GM23338 (cell line): ENCODE results near the gene TBL1XR1. TPM values are rescaled to one million over a fixed set of nuclear protein-coding genes. Genes with fewer than 3 reads are reported as not detected.

Source experiments
- ATAC-seq: fragments of 200-7000 bp; cut with Tn5 transposase; 3 replicates; pipeline ENCODE4 v1.9.1; 2020
- DNase-seq: peaks from one replicate; pipeline ENCODE4 v3.0.0-alpha.2; 2015; ENCODE audit warnings: low spot score
- H2AFZ ChIP-seq: fragments of 200-600 bp; sonication (generic); 2 replicates; pipeline ENCODE4 v1.8.0; 2016; ENCODE audit warnings: antibody characterized with exemption, mild to moderate bottlenecking, moderate library complexity
- H3F3A ChIP-seq: fragments of 200-600 bp; sonication (generic); replicated peaks from 2 replicates; pipeline ENCODE4 v1.8.0; 2017; ENCODE audit warnings: antibody characterized with exemption, mixed run types, low read depth
- H3K27ac ChIP-seq: fragments of 200-600 bp; sonication (generic); 2 replicates; pipeline ENCODE4 v1.6.1; 2016; ENCODE audit warnings: low read depth
- H3K27me3 ChIP-seq: fragments of 200-600 bp; sonication (generic); 2 replicates; pipeline ENCODE4 v1.8.0; 2016; ENCODE audit warnings: mild to moderate bottlenecking, mixed run types, moderate library complexity; ENCODE audit not compliant: insufficient read depth
- H3K36me3 ChIP-seq: fragments of 200-600 bp; sonication (generic); 2 replicates; pipeline ENCODE4 v1.8.0; 2016; ENCODE audit warnings: mild to moderate bottlenecking; ENCODE audit not compliant: insufficient read depth
- H3K4me1 ChIP-seq: fragments of 200-600 bp; sonication (generic); 2 replicates; pipeline ENCODE4 v1.8.0; 2016; ENCODE audit warnings: mild to moderate bottlenecking, moderate library complexity; ENCODE audit not compliant: insufficient read depth
- H3K4me2 ChIP-seq: fragments of 200-600 bp; sonication (generic); 2 replicates; pipeline ENCODE4 v1.7.1; 2017; ENCODE audit warnings: mixed run types
- H3K4me3 ChIP-seq: fragments of 200-600 bp; sonication (generic); 2 replicates; pipeline ENCODE4 v1.6.1; 2016; ENCODE audit warnings: mixed run types
- H3K79me2 ChIP-seq: fragments of 200-600 bp; sonication (generic); replicated peaks from 2 replicates; pipeline ENCODE4 v1.8.0; 2017; ENCODE audit warnings: mild to moderate bottlenecking; ENCODE audit not compliant: insufficient read depth
- H3K9me2 ChIP-seq: fragments of 200-600 bp; sonication (generic); 2 replicates; pipeline ENCODE4 v1.8.0; 2017; ENCODE audit not compliant: insufficient read depth
- H4K20me1 ChIP-seq: fragments of 200-600 bp; sonication (generic); replicated peaks from 2 replicates; pipeline ENCODE4 v1.8.0; 2017; ENCODE audit warnings: mild to moderate bottlenecking; ENCODE audit not compliant: insufficient read depth
- H3K27ac Mint-ChIP-seq: 2 replicates; pipeline ENCODE4 v1.8.0; 2020; ENCODE audit warnings: inconsistent platforms, mild to moderate bottlenecking, moderate library complexity, mixed read lengths
- H3K27me3 Mint-ChIP-seq: 3 replicates; pipeline ENCODE4 v1.8.0; 2022; ENCODE audit warnings: low read depth, mild to moderate bottlenecking, moderate library complexity, mixed read lengths, inconsistent platforms; ENCODE audit not compliant: insufficient read depth, poor library complexity
- H3K36me3 Mint-ChIP-seq: 3 replicates; pipeline ENCODE4 v1.8.0; 2021; ENCODE audit warnings: low read depth, mild to moderate bottlenecking, inconsistent platforms, moderate library complexity, mixed read lengths
- H3K4me1 Mint-ChIP-seq: 3 replicates; pipeline ENCODE4 v1.8.0; 2020; ENCODE audit warnings: mild to moderate bottlenecking, inconsistent platforms, mixed read lengths
- H3K4me3 Mint-ChIP-seq: 3 replicates; pipeline ENCODE4 v1.8.0; 2021; ENCODE audit warnings: moderate library complexity, mild to moderate bottlenecking, inconsistent platforms, mixed read lengths
- H3K9me3 Mint-ChIP-seq: 3 replicates; pipeline ENCODE4 v1.8.0; 2020; ENCODE audit warnings: moderate library complexity, mild to moderate bottlenecking, inconsistent platforms, mixed read lengths
- CREB1 ChIP-seq: fragments of 250-450 bp; sonication (Bioruptor Pico); IDR thresholded peaks from 2 replicates; pipeline ENCODE4 v1.5.0; 2020; ENCODE audit warnings: low read depth, mild to moderate bottlenecking, moderate library complexity
- EZH2 ChIP-seq: fragments of 200-600 bp; sonication (generic); IDR thresholded peaks from one replicate; pipeline ENCODE4 v1.8.0; 2017; ENCODE audit warnings: antibody characterized with exemption, mild to moderate bottlenecking, low read depth; ENCODE audit not compliant: unreplicated experiment
- EZH2phosphoT487 ChIP-seq: fragments of 200-600 bp; sonication (generic); IDR thresholded peaks from one replicate; pipeline ENCODE4 v1.8.1; 2018; ENCODE audit warnings: antibody characterized with exemption; ENCODE audit not compliant: unreplicated experiment
- JUNB ChIP-seq: IDR thresholded peaks from one replicate; pipeline ENCODE4 v1.6.1; 2016; ENCODE audit warnings: antibody characterized with exemption; ENCODE audit not compliant: unreplicated experiment
- NANOG ChIP-seq: IDR thresholded peaks from 2 replicates; pipeline ENCODE4 v1.6.1; 2016; ENCODE audit warnings: antibody characterized with exemption, borderline replicate concordance
- POLR2AphosphoS5 ChIP-seq: IDR thresholded peaks from 2 replicates; pipeline ENCODE4 v1.6.1; 2016; ENCODE audit warnings: antibody characterized with exemption, low read depth
- STAT1 ChIP-seq: IDR thresholded peaks from one replicate; pipeline ENCODE4 v1.6.1; 2016; ENCODE audit warnings: antibody characterized with exemption; ENCODE audit not compliant: unreplicated experiment
- polyA plus RNA-seq: library from polyadenylated mRNA; unstranded; fragments of >200 nt; fragmentation: Nextera tagmentation; extraction: Ambion mirVana; gene quantifications from 2 replicates; pipeline ENCODE4 v1.2.1, GENCODE V29; 2016
- total RNA-seq: library from RNA; depleted of rRNA; stranded (reverse); fragments of >200 nt; shearing (Covaris generic); gene quantifications from 2 replicates; pipeline ENCODE4 v1.2.3, GENCODE V29; 2014
- TF ChIP-seq, protein P1 (sequence below): IDR thresholded peaks from 2 replicates; pipeline ENCODE4 v1.6.1; 2016; ENCODE audit warnings: antibody characterized with exemption
- TF ChIP-seq, protein P2 (sequence below): IDR thresholded peaks from one replicate; pipeline ENCODE4 v1.6.1; 2018; ENCODE audit warnings: antibody characterized with exemption; ENCODE audit not compliant: unreplicated experiment

TBL1XR1 gene
- total and polyA plus RNA-seq, 2 experiments from 2014 or later: 49.6 to 122 TPM

DNA sequence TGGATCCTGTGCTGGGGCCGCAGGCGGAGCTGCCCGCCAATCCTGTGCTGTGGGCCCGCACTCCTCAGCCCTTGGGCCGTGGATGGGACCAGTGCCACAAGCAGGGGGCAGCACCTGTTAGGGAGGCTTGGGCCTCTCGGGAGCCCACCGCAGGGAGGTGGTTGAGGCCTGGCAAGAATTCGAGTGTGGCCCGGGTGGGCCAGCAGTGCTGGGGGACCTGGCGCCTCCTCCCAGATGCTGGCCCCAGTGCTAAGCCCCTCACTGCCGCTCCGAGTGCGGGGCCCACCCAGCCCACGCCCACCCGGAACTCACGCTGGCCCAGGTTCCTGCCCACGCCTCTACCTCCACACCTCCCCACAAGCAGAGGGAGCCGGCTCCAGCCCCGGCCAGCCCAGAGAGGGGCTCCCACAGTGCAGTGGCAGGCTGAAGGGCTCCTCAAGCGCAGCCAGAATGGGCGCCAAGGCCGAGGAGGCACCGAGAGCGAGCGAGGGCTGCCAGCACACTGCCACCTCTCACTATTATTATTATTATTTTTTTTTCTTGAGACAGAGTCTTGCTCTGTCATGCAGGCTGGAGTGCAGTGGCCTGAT is 31.4 kb upstream of the TBL1XR1 start:
- Histone ChIP-seq H3K9me2 (no peaks in the 10 kb centered on the region), H3F3A (no peaks in the 10 kb centered on the region), H3K27ac (no peak overlapping the region), H3K4me2 (no peak overlapping the region), H3K79me2 (no peaks in the 10 kb centered on the region), H3K36me3 (peaks cover 6% of the 10 kb centered on the region), H3K27me3 (no peaks in the 10 kb centered on the region), H3K4me3 (no peak overlapping the region), H2AFZ (no peak overlapping the region), H4K20me1 (no peaks in the 10 kb centered on the region), H3K4me1 (no peaks in the 10 kb centered on the region)
- peaks cover 28% of the 10 kb centered on the region for H3K9me3 Mint-ChIP-seq
- no peaks in the 10 kb centered on the region; the same call in 2 of the 3 replicates for H3K4me1 Mint-ChIP-seq
- TF ChIP-seq JUNB (no peak), EZH2phosphoT487 (no peak), STAT1 (no peak), NANOG (no peak), POLR2AphosphoS5 (no peak), CREB1 (CRISPR knock-in tag) (no peak)
- TF ChIP-seq, protein P1, sequence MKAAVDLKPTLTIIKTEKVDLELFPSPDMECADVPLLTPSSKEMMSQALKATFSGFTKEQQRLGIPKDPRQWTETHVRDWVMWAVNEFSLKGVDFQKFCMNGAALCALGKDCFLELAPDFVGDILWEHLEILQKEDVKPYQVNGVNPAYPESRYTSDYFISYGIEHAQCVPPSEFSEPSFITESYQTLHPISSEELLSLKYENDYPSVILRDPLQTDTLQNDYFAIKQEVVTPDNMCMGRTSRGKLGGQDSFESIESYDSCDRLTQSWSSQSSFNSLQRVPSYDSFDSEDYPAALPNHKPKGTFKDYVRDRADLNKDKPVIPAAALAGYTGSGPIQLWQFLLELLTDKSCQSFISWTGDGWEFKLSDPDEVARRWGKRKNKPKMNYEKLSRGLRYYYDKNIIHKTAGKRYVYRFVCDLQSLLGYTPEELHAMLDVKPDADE: no peak
- TF ChIP-seq, protein P2, sequence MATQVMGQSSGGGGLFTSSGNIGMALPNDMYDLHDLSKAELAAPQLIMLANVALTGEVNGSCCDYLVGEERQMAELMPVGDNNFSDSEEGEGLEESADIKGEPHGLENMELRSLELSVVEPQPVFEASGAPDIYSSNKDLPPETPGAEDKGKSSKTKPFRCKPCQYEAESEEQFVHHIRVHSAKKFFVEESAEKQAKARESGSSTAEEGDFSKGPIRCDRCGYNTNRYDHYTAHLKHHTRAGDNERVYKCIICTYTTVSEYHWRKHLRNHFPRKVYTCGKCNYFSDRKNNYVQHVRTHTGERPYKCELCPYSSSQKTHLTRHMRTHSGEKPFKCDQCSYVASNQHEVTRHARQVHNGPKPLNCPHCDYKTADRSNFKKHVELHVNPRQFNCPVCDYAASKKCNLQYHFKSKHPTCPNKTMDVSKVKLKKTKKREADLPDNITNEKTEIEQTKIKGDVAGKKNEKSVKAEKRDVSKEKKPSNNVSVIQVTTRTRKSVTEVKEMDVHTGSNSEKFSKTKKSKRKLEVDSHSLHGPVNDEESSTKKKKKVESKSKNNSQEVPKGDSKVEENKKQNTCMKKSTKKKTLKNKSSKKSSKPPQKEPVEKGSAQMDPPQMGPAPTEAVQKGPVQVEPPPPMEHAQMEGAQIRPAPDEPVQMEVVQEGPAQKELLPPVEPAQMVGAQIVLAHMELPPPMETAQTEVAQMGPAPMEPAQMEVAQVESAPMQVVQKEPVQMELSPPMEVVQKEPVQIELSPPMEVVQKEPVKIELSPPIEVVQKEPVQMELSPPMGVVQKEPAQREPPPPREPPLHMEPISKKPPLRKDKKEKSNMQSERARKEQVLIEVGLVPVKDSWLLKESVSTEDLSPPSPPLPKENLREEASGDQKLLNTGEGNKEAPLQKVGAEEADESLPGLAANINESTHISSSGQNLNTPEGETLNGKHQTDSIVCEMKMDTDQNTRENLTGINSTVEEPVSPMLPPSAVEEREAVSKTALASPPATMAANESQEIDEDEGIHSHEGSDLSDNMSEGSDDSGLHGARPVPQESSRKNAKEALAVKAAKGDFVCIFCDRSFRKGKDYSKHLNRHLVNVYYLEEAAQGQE: no peak
- H3K27ac Mint-ChIP-seq: no peak overlapping the region
- H3K4me3 Mint-ChIP-seq: no peak overlapping the region
- peaks cover 2% of the 10 kb centered on the region for H3K27me3 Mint-ChIP-seq
- no peak for ATAC-seq
- H3K36me3 Mint-ChIP-seq: peaks cover 21% of the 10 kb centered on the region
- no peak for DNase-seq

DNA sequence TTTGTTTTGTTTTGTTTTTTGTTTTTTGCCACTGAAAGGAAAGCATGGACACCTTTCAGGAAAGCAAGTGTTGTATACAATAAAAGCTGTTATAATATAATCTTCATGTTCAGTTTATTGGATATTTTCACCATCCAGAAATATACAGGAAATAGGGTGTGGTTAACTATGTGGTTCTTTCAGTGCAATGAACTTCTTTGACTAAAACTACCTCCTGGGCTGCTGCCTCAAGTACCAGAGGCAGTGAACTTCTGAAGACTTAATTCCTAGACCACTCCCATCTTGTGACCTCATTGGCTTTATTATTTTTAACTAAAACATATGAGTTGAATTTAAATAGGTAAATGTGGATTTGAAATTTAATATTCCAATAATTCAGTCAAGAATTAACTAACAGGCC is 27.1 kb upstream of the TBL1XR1 start:
- Histone ChIP-seq H3K4me1 (no peaks in the 10 kb centered on the region), H3K79me2 (no peaks in the 10 kb centered on the region), H3K4me3 (no peak overlapping the region), H3K36me3 (peaks cover under 1% of the 10 kb centered on the region), H4K20me1 (no peaks in the 10 kb centered on the region), H2AFZ (no peak overlapping the region), H3K9me2 (no peaks in the 10 kb centered on the region), H3K27ac (no peak overlapping the region), H3K27me3 (no peaks in the 10 kb centered on the region), H3K4me2 (no peak overlapping the region), H3F3A (no peaks in the 10 kb centered on the region)
- ATAC-seq: no peak
- peaks cover 3% of the 10 kb centered on the region for H3K27me3 Mint-ChIP-seq
- peaks cover 9% of the 10 kb centered on the region for H3K36me3 Mint-ChIP-seq
- H3K4me1 Mint-ChIP-seq: no peaks in the 10 kb centered on the region; the same call in 2 of the 3 replicates
- TF ChIP-seq EZH2 (no peak), CREB1 (CRISPR knock-in tag) (no peak)
- TF ChIP-seq, protein P1: no peak
- peaks cover 14% of the 10 kb centered on the region for H3K9me3 Mint-ChIP-seq
- no peak overlapping the region for H3K4me3 Mint-ChIP-seq
- DNase-seq: no peak
- H3K27ac Mint-ChIP-seq: no peak overlapping the region
